ENCODE data around the gene NEAT1. TPM values are rescaled to one million over a fixed set of nuclear protein-coding genes. Genes with fewer than 3 reads are reported as not detected.

The NEAT1 gene
- total RNA-seq, 1 experiment from 2014 or later = 938 TPM

DNA sequence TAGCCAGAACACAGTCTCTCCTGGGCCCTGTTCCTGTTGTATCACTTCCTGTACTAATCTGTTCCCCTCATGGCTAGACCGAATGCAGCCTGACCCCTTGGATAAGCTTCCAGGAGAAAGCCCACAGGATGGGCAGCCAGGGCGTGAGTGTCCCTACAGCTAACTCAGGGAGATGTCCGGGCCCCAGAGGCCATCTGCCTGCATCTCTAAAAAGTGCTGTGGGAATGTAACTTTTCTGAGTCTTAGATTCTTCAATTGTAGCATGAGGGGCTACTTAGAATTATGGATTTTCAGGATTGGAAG is 68.5 kb downstream of the NEAT1 start:
- BruUV-seq (replicated peaks) = no TSS peak
- Histone ChIP-seq H3K9me2 (ENCODE audit: insufficient read depth) (no peaks in the 10 kb centered on the region), H3F3A (ENCODE audit: insufficient read depth, low read depth) (peaks cover 68% of the 10 kb centered on the region), H3K4me3 (no peak overlapping the region), H3K79me2 (ENCODE audit: low read depth) (no peaks in the 10 kb centered on the region), H3K4me1 (replicated peaks; ENCODE audit: insufficient read depth) (peaks cover 86% of the 10 kb centered on the region), H4K20me1 (ENCODE audit: insufficient read depth) (no peaks in the 10 kb centered on the region), H3K36me3 (ENCODE audit: low read depth) (no peaks in the 10 kb centered on the region), H3K9me3 (ENCODE audit: insufficient read depth, low read depth) (no peaks in the 10 kb centered on the region), H2AFZ (no peak overlapping the region), H3K27ac (peak overlapping the region; percentile 88), H3K27me3 (ENCODE audit: insufficient read depth, low read depth) (no peaks in the 10 kb centered on the region), H3K4me2 (peak overlapping the region; percentile 70)
- no peak for TF ChIP-seq EZH2 (IDR thresholded peaks at IDR 0.05; ENCODE audit: low read depth)
- TF ChIP-seq, protein P1, sequence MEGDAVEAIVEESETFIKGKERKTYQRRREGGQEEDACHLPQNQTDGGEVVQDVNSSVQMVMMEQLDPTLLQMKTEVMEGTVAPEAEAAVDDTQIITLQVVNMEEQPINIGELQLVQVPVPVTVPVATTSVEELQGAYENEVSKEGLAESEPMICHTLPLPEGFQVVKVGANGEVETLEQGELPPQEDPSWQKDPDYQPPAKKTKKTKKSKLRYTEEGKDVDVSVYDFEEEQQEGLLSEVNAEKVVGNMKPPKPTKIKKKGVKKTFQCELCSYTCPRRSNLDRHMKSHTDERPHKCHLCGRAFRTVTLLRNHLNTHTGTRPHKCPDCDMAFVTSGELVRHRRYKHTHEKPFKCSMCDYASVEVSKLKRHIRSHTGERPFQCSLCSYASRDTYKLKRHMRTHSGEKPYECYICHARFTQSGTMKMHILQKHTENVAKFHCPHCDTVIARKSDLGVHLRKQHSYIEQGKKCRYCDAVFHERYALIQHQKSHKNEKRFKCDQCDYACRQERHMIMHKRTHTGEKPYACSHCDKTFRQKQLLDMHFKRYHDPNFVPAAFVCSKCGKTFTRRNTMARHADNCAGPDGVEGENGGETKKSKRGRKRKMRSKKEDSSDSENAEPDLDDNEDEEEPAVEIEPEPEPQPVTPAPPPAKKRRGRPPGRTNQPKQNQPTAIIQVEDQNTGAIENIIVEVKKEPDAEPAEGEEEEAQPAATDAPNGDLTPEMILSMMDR (conservative IDR thresholded peaks at IDR 0.05) = no peak
- POLR2A ChIA-PET (ENCODE audit: unreplicated experiment) = interaction anchor here (0.6 to 3.6 kb wide), 8 partner anchors 11 to 71 kb away, joined by 3 to 41 read pairs (median 10); partner anchors contain the start of gene NEAT1
- no peak for DNase-seq
- CTCF ChIA-PET = interaction anchor here (1.2 to 4.4 kb wide), 2 partner anchors 13 to 19 kb away, joined by 9 to 18 read pairs; no protein-coding TSS in a partner anchor
- intact Hi-C loops (cut with micrococcal nuclease; ENCODE audit: unreplicated experiment) = loop anchor here (10.0 kb wide), 1 partner anchor 294 kb away; the partner anchor contains the start of genes AP5B1 and OVOL1

DNA sequence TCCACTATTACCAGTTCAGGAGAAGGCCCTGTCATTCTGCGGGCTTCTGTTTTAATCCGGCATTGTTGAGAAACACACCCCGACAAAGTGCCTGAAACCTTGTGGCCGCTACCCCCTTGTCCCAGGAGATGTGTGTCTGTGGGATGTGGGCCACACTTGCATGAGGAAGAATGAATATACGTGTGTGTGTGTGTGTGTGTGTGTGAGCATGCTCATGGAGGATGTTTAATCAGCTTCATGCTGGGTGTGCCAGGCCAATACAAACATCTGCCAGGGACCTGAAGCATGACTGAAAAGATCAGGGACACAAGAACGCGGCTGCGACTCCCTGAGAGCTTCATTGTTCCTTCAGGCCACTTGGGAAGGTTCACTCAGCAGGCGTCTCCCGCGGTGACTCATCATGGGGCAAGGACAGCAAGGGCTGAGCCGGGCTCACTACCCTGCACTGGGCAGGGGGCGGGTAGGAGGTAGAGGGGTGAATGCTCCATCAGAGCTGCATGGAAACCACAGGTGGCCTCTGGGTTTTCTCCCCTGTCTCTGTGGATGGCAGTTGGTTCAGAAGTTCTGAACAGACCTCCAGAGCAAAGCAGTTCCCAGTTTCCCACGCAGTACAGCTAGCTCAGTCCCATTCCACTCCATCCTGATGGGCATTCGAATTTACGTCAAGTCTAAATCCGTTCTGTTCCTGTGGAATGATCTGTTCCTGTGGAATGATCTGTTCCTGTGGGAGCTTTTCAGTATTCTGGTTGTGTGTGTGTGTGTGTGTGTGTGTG is 69.2 kb downstream of the NEAT1 start:
- no peaks in the 10 kb centered on the region for H3K9me3 ChIP-seq (ENCODE audit: insufficient read depth, low read depth)
- peak overlapping the region; percentile 70 for H3K4me2 ChIP-seq
- H4K20me1 ChIP-seq (ENCODE audit: insufficient read depth) = no peaks in the 10 kb centered on the region
- DNase-seq = peak; percentile 93 to 97
- H3K79me2 ChIP-seq (ENCODE audit: low read depth) = peaks cover 3% of the 10 kb centered on the region; the same call in 1 of the 2 replicates
- intact Hi-C loops (cut with micrococcal nuclease; ENCODE audit: unreplicated experiment) = loop anchor here (10.0 kb wide), 1 partner anchor 293 kb away; the partner anchor contains the start of genes AP5B1 and OVOL1
- H3K36me3 ChIP-seq (ENCODE audit: low read depth) = no peaks in the 10 kb centered on the region
- BruUV-seq (replicated peaks) = TSS peak; percentile 17
- no peaks in the 10 kb centered on the region for H3K27me3 ChIP-seq (ENCODE audit: insufficient read depth, low read depth)
- no peak overlapping the region for H2AFZ ChIP-seq
- peaks cover 86% of the 10 kb centered on the region for H3K4me1 ChIP-seq (replicated peaks; ENCODE audit: insufficient read depth)
- H3K27ac ChIP-seq = peak overlapping the region; percentile 88
- POLR2A ChIA-PET (ENCODE audit: unreplicated experiment) = interaction anchor here (0.5 to 3.6 kb wide), 17 partner anchors 9 to 916 kb away, joined by 3 to 41 read pairs (median 7); partner anchors contain the start of genes FAM89B and NEAT1
- no peak for TF ChIP-seq EZH2 (IDR thresholded peaks at IDR 0.05; ENCODE audit: low read depth)
- TF ChIP-seq, protein P1 (conservative IDR thresholded peaks at IDR 0.05) = no peak
- H3K4me3 ChIP-seq = no peak overlapping the region
- H3F3A ChIP-seq (ENCODE audit: insufficient read depth, low read depth) = peaks cover 70% of the 10 kb centered on the region
- H3K9me2 ChIP-seq (ENCODE audit: insufficient read depth) = no peaks in the 10 kb centered on the region
- CTCF ChIA-PET = interaction anchor here (0.6 to 4.4 kb wide), 4 partner anchors 14 to 216 kb away, joined by 3 to 18 read pairs (median 7); no protein-coding TSS in a partner anchor

DNA sequence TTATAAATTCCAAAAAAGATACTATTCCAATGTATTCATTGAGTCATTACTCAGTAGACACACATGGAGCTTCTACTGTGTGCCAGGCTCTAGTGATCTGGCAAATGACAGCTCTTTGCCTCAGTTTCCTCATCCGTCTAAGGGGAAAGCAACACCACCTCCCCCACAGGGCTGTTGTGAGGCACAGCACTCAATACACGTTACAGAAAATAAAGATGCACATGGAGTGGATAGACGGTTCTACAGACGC is 69.7 kb downstream of the NEAT1 start:
- ChIA-PET POLR2A (ENCODE audit: unreplicated experiment) (interaction anchor here (0.5 to 3.6 kb wide), 12 partner anchors 9 to 301 kb away, joined by 3 to 41 read pairs (median 8); partner anchors contain the start of gene FAM89B), CTCF (interaction anchor here (0.6 to 4.4 kb wide), 4 partner anchors 14 to 217 kb away, joined by 3 to 18 read pairs (median 7); no protein-coding TSS in a partner anchor)
- intact Hi-C loops (cut with micrococcal nuclease; ENCODE audit: unreplicated experiment) = loop anchor here (10.0 kb wide), 1 partner anchor 292 kb away; the partner anchor contains the start of genes AP5B1 and OVOL1
- Histone ChIP-seq H3K36me3 (ENCODE audit: low read depth) (no peaks in the 10 kb centered on the region), H3K9me2 (ENCODE audit: insufficient read depth) (no peaks in the 10 kb centered on the region), H3K4me2 (peak overlapping the region; percentile 70), H3K4me3 (no peak overlapping the region), H3F3A (ENCODE audit: insufficient read depth, low read depth) (peaks cover 67% of the 10 kb centered on the region), H3K4me1 (replicated peaks; ENCODE audit: insufficient read depth) (peaks cover 86% of the 10 kb centered on the region), H3K9me3 (ENCODE audit: insufficient read depth, low read depth) (no peaks in the 10 kb centered on the region), H3K79me2 (ENCODE audit: low read depth) (peaks cover 6% of the 10 kb centered on the region; the same call in 1 of the 2 replicates), H2AFZ (no peak overlapping the region), H3K27ac (peak overlapping the region; percentile 88), H4K20me1 (ENCODE audit: insufficient read depth) (no peaks in the 10 kb centered on the region), H3K27me3 (ENCODE audit: insufficient read depth, low read depth) (no peaks in the 10 kb centered on the region)
- no peak for DNase-seq
- TF ChIP-seq, protein P1 (conservative IDR thresholded peaks at IDR 0.05) = no peak
- TF ChIP-seq EZH2 (IDR thresholded peaks at IDR 0.05; ENCODE audit: low read depth) = no peak
- BruUV-seq (replicated peaks) = no TSS peak
